GM23248 (cell line): ENCODE measurements around the gene SELENOF.

Source experiments
- EZH2 ChIP-seq: fragments of 200-600 bp; sonication (generic); IDR thresholded peaks from 2 replicates; pipeline ENCODE4 v1.6.1; 2018; ENCODE audit warnings: antibody characterized with exemption, mild to moderate bottlenecking; ENCODE audit not compliant: insufficient read depth, poor library complexity, severe bottlenecking
- EZH2phosphoT487 ChIP-seq: fragments of 200-600 bp; sonication (generic); IDR thresholded peaks from 2 replicates; pipeline ENCODE4 v1.6.1; 2018; ENCODE audit warnings: antibody characterized with exemption, moderate library complexity, mild to moderate bottlenecking, low read depth; ENCODE audit not compliant: insufficient read depth

GRCh38 chr1:86829321-86829720, 84.6 kb downstream of the SELENOF start:
- TF ChIP-seq EZH2 (no peak), EZH2phosphoT487 (no peak)
